Epidermal melanocyte (primary cell): ENCODE data around the gene JAG2.

Experiments used
- DNase-seq: peaks from one replicate; pipeline ENCODE4 v3.0.0; 2011; ENCODE audit warnings: low spot score; ENCODE audit not compliant: insufficient read length

The JAG2 gene

DNA sequence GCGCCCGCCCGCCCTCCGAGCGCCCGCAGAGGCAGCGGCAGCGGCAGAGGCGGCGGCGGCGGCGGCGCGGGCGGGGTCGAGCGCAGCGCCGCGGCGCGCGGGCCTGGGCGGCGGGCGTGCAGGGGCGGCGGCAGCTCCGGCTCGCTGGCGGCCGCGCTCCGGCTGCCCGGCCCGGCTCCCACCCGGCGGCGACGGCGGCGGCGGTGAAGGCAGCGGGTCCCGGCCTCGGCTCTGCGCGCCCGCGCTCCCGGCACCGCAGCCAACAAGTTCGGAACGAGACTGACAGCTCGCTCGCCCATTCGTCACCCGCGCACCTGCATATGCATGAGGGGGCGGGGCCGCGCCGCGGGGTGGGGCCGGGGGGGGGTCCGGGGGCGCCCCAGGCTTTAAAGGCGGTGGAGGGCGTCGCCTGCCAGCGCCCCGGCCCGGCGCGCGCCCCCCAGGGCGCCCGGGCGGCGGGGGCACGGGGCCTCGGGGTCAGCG lies at the start of gene JAG2:
Gene JAG2, minus strand, starts transcription at position 281 of the 483 bp plus-strand sequence. CDS start 356 bp downstream, outside the sequence.
- DNase-seq = no peak

GRCh38 chr14:105217774-105218173 lies 49.2 kb upstream of the JAG2 start:
- DNase-seq = no peak

GRCh38 chr14:105216490-105217247 lies 48.1 kb upstream of the JAG2 start:
- no peak for DNase-seq

DNA sequence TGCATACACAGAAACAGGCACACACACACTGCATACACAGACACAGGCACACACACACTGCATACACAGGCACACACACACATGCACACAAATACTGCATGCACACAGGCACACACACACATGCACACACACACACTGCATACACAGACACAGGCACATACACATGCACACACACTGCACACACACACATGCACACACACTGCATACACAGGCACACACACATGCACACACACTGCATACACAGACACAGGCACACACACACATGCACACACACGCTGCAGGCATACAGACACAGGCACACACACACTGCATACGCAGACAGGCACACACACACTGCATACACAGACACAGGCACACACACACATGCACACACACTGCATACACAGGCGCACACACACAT lies 47.0 kb upstream of the JAG2 start:
- DNase-seq = no peak

DNA sequence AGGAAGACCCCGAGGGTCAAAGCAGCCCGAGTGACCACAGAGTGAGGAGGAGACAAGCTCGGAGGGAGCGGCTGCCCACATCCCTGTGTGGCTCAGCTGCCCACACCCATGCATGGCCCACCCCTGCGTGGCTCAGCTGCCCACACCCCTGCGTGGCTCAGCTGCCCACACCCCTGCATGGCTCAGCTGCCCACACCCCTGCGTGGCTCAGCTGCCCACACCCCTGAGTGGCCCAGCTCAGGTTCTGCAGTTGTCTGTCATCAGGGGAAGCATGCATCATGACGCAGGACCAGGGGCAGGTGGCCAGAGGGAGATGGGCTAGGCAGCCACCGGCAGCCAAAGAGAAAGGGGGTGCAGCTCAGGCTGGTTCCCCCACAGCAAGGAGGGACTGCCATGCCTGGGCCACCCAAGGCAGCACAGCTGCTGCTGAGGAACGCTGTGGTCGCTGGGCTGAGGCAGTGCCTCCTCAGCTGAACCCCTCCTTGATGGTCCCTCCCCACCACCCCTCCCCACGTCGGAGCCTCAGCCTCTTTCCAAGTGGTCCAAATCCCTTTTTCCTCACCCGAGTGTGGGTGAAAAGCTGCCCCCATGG lies 45.8 kb upstream of the JAG2 start:
- no peak for DNase-seq

GRCh38 chr14:105213361-105213760 lies 44.8 kb upstream of the JAG2 start:
- DNase-seq = no peak

DNA sequence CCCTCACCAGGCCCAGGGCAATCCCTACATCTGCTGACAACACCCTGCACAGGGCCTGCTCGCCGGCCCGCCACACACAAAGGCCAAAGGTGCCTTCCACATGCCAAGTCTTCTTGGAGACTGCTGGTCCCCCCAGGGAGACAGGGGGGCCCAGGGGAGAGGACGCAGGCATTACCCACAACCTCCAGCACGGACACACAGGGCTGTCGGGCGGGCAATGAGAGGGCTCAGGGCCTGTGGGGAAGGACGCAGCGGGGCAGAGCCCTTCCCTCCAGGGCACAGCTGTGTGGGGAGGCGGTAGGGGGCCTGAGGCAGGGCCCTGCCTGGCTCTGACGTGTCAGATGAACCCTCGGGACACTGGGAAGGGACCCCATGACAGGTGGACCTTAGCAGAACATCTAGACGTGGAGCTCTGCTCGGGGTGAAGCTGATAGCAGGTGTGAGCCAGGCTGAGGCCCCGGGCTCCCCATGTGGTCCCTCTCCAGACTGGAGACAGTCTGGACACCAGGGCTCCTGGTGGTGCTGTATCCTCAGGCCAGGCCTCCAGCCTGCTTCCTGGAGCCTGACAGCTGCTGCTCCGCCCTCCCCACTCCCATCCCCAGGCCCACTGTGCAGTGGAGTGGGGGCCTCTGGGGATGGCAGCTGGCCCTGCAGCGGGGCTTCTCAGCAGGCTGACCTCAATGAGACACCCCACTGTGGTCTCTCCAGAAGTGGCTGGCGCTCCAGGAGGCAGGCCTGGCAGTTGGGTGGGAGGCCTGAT lies 44.1 kb upstream of the JAG2 start:
- no peak for DNase-seq

GRCh38 chr14:105211758-105212089 lies 43.1 kb upstream of the JAG2 start:
- no peak for DNase-seq

DNA sequence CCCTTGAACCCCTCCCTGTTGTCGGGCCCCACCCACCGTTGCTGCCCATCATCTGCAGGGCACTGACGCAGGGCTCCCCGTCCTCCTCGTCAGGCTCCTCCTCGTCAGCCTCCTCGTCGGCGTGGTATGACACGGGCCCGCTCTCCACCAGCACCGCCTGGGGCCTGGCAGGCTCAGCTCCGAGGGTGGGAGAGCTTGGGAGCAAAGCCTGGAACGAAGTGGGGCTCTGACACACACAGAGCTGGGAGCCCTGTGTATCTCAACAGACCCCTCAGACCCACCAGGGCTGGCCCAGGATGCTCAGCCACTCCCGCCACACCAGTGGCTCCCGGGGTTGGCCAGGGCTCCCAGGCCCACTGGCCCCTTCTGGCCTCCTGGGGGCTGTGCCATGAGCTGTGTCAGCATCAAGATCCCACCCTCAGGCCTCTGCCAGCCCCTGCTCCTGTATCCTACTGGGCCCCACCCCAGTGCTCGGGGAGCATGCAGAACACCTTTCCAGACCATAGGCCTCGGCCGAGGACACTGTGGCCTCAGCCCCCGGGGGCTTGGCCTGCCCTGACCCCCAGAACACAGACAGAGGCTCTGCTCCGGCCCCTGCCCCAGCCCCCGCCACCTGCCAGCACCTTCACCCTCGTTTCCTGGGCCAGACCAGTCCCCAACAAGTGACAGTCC lies 42.6 kb upstream of the JAG2 start:
- DNase-seq = no peak

GRCh38 chr14:105210266-105211025 lies 41.9 kb upstream of the JAG2 start:
- DNase-seq = no peak

DNA sequence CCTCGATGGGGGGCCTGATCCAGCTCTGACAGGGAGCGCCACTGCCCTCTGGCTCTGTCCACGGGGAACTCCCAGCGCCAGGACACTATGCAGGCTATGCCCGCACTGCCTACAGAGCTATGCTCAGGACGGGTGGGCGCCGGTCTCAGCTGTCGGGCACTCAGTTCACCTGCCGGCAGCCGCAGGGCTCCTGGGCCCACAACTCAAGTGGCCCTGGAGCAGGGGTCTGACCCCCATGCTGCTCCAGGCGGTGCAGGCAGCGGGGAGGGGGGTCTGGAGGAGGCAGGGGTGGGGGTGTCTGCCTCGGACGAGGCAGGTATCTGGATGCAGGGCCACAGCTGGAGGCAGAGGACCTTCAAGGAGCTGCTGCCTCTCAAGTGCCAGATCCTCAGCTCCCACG lies 41.1 kb upstream of the JAG2 start:
- no peak for DNase-seq

DNA sequence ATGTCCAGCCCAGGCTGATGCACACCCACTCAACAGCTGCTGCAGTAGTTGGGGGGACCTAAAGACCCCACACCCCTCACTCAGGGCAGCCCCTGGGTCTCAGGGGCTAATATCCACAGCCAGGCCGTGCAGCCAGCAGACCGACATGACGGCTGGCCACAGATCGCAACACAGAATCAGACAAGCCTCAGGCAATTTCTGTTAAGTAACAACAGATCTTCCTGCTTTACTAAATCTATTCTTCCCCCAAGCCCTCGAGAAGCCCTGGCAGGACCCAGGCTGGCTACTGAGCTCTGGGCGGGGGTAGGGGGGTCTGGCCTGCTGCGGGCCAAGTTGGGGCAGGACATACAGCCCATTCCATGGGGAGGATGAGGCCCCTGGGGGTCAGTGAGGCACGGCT lies 40.5 kb upstream of the JAG2 start:
- DNase-seq = no peak

DNA sequence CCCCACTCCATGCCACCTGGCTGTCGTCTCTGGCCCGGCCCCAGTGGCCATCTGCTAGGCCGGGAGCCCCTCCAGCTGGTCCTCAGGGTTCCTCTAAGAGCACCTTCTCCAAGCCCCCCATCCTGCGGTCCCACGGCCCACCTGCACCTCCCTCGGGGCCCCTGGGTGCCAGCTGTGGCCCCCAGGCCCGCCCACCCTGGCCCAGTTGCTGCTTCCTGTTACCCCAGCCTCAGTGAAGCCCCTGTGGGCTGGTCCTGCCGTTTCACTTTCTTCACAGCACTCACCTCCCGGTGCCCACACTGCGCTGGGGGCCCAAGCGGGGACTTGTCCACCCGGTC lies 40.1 kb upstream of the JAG2 start:
- no peak for DNase-seq

DNA sequence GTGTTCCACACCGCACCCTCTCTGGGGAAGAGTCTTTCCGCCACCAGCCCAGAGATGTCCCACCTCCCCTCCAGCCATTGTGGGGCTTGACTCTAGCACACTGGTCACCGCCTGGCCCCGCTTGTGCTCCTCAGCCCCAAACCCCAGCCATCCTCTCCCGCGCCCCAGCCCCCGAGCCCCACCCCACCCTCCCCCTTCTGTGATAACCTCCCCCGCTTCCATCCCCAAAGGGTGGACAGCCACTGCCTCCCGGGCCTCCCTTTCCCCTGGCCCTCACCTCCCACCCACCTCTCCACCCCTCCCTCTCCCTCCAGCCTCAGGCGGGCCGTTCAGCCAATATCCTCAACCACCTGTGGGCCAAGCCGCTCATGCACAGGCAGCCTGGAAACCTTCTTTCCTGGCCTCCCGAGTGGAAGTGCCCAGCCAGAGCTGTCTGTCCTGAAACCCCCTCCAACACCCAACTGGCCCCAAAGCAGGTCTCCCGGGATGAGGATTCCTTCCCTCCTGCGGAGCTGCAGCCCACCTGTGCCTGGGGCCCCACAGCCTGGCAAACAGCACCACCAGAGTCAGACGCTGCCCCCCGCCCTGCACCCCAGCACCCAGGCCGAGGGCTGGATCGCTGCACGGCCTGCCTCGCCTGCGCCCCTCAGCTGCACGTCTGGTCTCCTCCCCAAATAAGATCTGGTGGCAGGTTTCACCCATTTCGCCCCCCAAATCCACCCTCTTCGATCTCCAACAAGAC lies 39.6 kb upstream of the JAG2 start:
- DNase-seq = no peak

DNA sequence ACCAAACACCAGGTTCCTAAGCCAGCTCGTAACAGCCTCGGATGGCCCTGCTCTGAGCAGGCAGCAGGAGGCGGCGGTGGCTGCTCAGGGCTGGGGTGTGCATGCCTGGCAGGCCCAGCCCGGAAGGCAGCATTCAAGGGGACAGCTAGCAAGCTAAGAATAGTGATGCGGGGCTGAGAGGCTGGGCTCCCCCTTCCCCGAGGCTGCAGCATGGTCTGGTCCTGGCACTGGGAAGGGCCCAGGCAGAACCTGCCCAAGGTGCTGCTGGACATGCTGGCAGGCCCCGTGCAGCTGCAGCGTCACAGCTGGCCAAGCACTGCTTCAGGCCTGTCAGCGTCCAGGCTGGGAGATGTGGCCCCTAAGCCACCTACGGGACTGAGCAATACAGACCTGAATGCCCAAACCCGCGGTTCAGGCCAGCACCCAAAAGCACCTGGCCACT lies 38.9 kb upstream of the JAG2 start:
- DNase-seq = no peak

DNA sequence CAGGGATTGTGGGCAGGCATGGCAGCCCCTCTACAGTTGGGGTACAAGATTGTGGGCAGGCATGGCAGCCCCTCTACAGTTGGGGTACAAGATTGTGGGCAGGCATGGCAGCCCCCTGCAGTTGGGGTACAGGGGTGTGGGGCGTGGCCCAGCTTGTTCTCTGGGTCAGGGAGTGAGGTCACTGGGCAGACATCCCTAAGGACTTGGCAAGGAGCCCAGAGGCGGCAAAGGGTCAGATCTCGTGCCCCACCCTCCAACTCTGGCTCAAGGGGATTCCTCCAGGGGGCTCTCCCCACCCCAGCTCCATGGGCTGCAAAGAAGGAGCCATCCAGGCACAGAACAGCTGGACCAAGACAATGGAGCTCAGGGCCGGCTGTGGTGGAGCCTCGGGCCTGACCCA lies 38.3 kb upstream of the JAG2 start:
- no peak for DNase-seq

DNA sequence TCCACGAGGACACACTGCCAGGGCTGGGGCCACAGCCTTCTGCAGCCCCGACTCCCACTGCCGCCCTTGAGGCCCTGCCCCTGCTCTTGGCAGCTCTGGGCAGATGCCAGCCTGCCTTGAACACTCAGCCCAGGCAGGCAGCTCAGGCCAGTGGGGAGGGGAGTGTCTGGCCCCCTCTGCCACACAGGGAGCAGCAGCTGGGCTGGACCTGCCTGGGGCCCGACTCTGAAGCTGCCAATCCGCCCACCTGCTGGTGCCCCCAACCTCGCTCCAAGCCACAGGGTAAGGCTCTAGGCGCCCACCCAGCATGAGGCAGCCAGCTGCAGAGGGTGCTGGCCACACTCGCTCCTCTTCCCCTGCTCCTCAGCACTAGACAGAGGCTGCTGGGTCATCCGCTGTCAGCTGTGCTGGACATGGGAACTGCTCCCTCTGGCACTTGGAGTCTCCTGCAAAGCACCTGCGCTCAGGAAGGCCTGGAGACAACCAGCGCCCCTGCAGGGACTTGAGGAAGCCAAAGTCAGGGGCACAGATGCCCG lies 37.2 kb upstream of the JAG2 start:
- no peak for DNase-seq

DNA sequence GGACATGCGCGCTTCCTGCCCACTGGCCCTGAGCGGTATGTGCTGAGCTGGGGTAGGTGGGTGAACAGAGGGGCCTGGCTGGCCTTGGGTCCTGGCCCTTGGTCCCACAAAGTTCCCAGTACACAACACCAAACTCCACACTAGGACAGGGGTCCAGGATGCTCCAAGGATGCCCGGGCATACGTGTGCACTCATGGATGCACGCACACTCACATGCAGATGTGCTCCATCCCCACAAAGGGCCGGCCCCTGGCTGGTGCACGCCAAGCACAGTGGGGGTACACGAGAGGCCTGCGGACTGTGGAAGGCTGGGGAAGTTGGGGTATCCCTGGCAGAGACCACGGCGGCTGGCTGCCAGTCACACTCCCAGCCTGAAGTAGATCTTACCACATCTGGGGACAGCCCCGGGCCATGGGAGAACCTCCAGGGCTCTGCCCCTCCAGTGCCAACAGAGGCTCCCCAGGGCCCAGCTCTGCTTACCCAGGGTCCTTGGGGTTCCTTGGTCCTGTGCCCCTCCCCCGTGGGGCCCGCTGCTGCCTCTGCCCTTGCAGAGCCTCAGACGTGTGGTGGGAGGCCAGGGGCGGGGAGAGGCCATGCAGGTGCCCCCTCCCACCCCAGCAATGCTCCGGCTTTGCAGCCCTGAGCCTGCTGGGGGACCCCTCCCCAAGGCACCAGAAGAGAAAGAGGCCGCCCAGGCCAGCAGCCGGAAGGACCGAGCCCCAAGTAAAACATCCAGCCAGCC lies 36.5 kb upstream of the JAG2 start:
- DNase-seq = no peak

DNA sequence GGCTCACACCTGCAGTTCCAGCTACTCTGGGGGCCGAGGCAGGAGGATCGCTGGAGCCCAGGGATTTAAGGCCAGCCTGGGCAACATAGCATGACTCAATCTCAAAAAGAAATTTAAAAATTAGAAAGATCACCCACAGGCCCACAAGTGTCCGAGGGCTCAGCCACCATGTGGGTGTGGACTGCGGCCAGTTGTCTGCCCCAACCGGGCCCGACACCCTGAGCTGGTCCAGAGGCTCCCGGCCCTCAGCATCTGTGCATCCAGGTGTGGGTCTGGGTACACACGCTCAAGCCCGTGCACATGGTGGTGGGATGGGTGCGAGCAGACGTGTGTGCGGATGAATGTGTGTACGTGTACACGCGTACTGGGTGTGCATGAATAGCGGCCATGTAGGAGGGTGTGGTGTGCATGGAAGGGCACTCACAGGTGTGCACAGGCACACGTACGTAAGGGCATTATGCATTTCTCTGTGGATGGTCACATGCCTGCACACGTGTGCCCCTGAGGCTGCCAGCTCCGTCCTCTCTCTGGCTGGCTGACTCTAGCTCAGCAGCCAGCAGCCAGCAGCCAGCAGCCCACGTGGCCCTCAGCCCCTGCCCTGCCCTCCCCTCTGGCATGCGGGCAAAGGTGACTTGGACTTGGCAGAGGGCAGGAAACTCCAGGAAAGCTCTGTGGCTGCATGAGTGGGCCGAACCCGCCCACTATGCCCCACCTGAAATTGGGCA lies 35.8 kb upstream of the JAG2 start:
- DNase-seq = no peak
